Neural cell (in vitro differentiated cells): ENCODE measurements around the gene BRD3OS. TPM values are rescaled to one million over a fixed set of nuclear protein-coding genes. Genes with fewer than 3 reads are reported as not detected.

ENCODE experiments used
- H2AFZ ChIP-seq: fragments of 200-600, 300-800 bp; sonication (generic), shearing (Covaris generic); 2 replicates; pipeline ENCODE4 v1.6.0; 2014; ENCODE audit warnings: low read depth, mild to moderate bottlenecking, antibody characterized with exemption, low read length, moderate library complexity
- H3F3A ChIP-seq: fragments of 200-600 bp; shearing (Covaris generic); 2 replicates; pipeline ENCODE4 v1.6.1; 2016; ENCODE audit warnings: mild to moderate bottlenecking, moderate library complexity, mixed read lengths, antibody characterized with exemption, low read length; ENCODE audit not compliant: insufficient read depth, poor library complexity, severe bottlenecking
- H3K27ac ChIP-seq: fragments of 200-600, 300-800 bp; sonication (generic), shearing (Covaris generic); 2 replicates; pipeline ENCODE4 v1.5.1; 2014; ENCODE audit warnings: mild to moderate bottlenecking, low read length, moderate library complexity
- H3K27me3 ChIP-seq: fragments of 300-800, 200-600 bp; sonication (generic), shearing (Covaris generic); 2 replicates; pipeline ENCODE4 v1.6.0; 2014; ENCODE audit warnings: mild to moderate bottlenecking, low read depth, low read length, moderate library complexity; ENCODE audit not compliant: insufficient read depth
- H3K36me3 ChIP-seq: fragments of 300-800, 200-600 bp; sonication (generic), shearing (Covaris generic); 2 replicates; pipeline ENCODE4 v1.5.1; 2014; ENCODE audit warnings: mild to moderate bottlenecking, antibody characterized with exemption, low read length, moderate library complexity; ENCODE audit not compliant: insufficient read depth
- H3K4me2 ChIP-seq: fragments of 300-800, 200-600 bp; sonication (generic), shearing (Covaris generic); 2 replicates; pipeline ENCODE4 v1.6.0; 2014; ENCODE audit warnings: mild to moderate bottlenecking, low read length
- H3K4me3 ChIP-seq: fragments of 300-800, 200-600 bp; sonication (generic), shearing (Covaris generic); 2 replicates; pipeline ENCODE4 v1.5.1; 2014; ENCODE audit warnings: mild to moderate bottlenecking, low read length, moderate library complexity
- H3K79me2 ChIP-seq: fragments of 200-600 bp; shearing (Covaris generic); replicated peaks from 2 replicates; pipeline ENCODE4 v1.6.0; 2014; ENCODE audit warnings: mild to moderate bottlenecking, low read length, moderate library complexity; ENCODE audit not compliant: insufficient read depth
- H3K9ac ChIP-seq: fragments of 300-800, 200-600 bp; sonication (generic), shearing (Covaris generic); 2 replicates; pipeline ENCODE4 v1.6.1; 2016; ENCODE audit warnings: mild to moderate bottlenecking, low read length, mixed read lengths
- H3K9me2 ChIP-seq: fragments of 200-600 bp; shearing (Covaris generic); 2 replicates; pipeline ENCODE4 v1.6.1; 2016; ENCODE audit warnings: mild to moderate bottlenecking, low read length, mixed read lengths; ENCODE audit not compliant: insufficient read depth
- H3K9me3 ChIP-seq: fragments of 200-600, 300-800 bp; sonication (generic), shearing (Covaris generic); 2 replicates; pipeline ENCODE4 v1.6.1; 2016; ENCODE audit warnings: mild to moderate bottlenecking, mixed run types, low read length, moderate library complexity, mixed read lengths
- H4K20me1 ChIP-seq: fragments of 200-600 bp; shearing (Covaris generic); 2 replicates; pipeline ENCODE4 v1.6.1; 2016; ENCODE audit warnings: mild to moderate bottlenecking, mixed run types; ENCODE audit not compliant: insufficient read depth
- CTCF ChIP-seq: fragments of 450-650 bp; IDR thresholded peaks from 2 replicates; pipeline ENCODE4 v1.5.1; 2014; ENCODE audit warnings: antibody characterized with exemption, mild to moderate bottlenecking, moderate library complexity; ENCODE audit not compliant: poor library complexity, severe bottlenecking
- EP300 ChIP-seq: fragments of 450-650 bp; conservative IDR thresholded peaks from 2 replicates; pipeline ENCODE4 v1.6.1; 2014; ENCODE audit warnings: antibody characterized with exemption, mild to moderate bottlenecking, moderate library complexity; ENCODE audit not compliant: poor library complexity, severe bottlenecking
- MXI1 ChIP-seq: fragments of 450-650 bp; conservative IDR thresholded peaks from 2 replicates; pipeline ENCODE4 v1.6.1; 2014; ENCODE audit warnings: antibody characterized with exemption, mild to moderate bottlenecking; ENCODE audit not compliant: poor library complexity, severe bottlenecking
- POLR2AphosphoS5 ChIP-seq: IDR thresholded peaks from 2 replicates; pipeline ENCODE4 v1.6.1; 2012
- RAD21 ChIP-seq: fragments of 450-650 bp; conservative IDR thresholded peaks from 2 replicates; pipeline ENCODE4 v1.6.1; 2014; ENCODE audit warnings: antibody characterized with exemption, mild to moderate bottlenecking, moderate library complexity
- REST ChIP-seq: IDR thresholded peaks from 2 replicates; pipeline ENCODE4 v1.6.1; 2012; ENCODE audit warnings: borderline replicate concordance
- SMC3 ChIP-seq: fragments of 450-650 bp; conservative IDR thresholded peaks from 2 replicates; pipeline ENCODE4 v1.6.1; 2014; ENCODE audit warnings: antibody characterized with exemption, mild to moderate bottlenecking, moderate library complexity; ENCODE audit not compliant: poor library complexity
- TAF1 ChIP-seq: IDR thresholded peaks from 2 replicates; pipeline ENCODE4 v1.6.1; 2012; ENCODE audit warnings: low read depth
- polyA plus RNA-seq: library from polyadenylated mRNA; depleted of rRNA; stranded (reverse); fragments of >200 nt; gene quantifications from 2 replicates; pipeline ENCODE4 v1.2.3, GENCODE V29; 2014

Gene BRD3OS
- polyA plus RNA-seq, 1 donor from 2014 or later: 49.5 TPM

GRCh38 chr9:134025606-134026541 lies 593 bp downstream of the BRD3OS start:
- no peaks in the 10 kb centered on the region for H3K27me3 ChIP-seq
- peaks cover 12% of the 10 kb centered on the region for H3K79me2 ChIP-seq
- no peaks in the 10 kb centered on the region for H3K9me3 ChIP-seq
- H4K20me1 ChIP-seq: no peaks in the 10 kb centered on the region
- H3K27ac ChIP-seq: peak overlapping the region; percentile 80
- TF ChIP-seq SMC3 (peak; percentile 55), EP300 (no peak), RAD21 (peak; percentile 40), POLR2AphosphoS5 (peak; percentile 6), MXI1 (peak; percentile 58), TAF1 (peak; percentile 58), REST (no peak), CTCF (peak; percentile 61)
- H3F3A ChIP-seq: no peaks in the 10 kb centered on the region
- no peaks in the 10 kb centered on the region for H3K9me2 ChIP-seq
- H3K9ac ChIP-seq: peak overlapping the region; percentile 83
- peak overlapping the region; percentile 89 for H3K4me3 ChIP-seq
- H2AFZ ChIP-seq: peak overlapping the region; percentile 69
- no peaks in the 10 kb centered on the region for H3K36me3 ChIP-seq
- peak overlapping the region; percentile 62 for H3K4me2 ChIP-seq

- Histone ChIP-seq H3K4me3 (peak overlapping the region; percentile 89), H3K9ac (peak overlapping the region; percentile 83), H4K20me1 (no peaks in the 10 kb centered on the region), H3K27ac (no peak overlapping the region), H2AFZ (no peak overlapping the region), H3K36me3 (no peaks in the 10 kb centered on the region), H3K27me3 (no peaks in the 10 kb centered on the region), H3K9me2 (no peaks in the 10 kb centered on the region), H3K4me2 (no peak overlapping the region), H3K9me3 (no peaks in the 10 kb centered on the region), H3F3A (no peaks in the 10 kb centered on the region), H3K79me2 (peaks cover 12% of the 10 kb centered on the region)
- TF ChIP-seq RAD21 (no peak), TAF1 (no peak), REST (no peak), MXI1 (no peak), SMC3 (no peak), CTCF (no peak), POLR2AphosphoS5 (no peak), EP300 (no peak)
Measured at GRCh38 chr9:134026581-134026980, 1.3 kb downstream of the BRD3OS start.
